Amniotic epithelial cell (primary cell): ENCODE results near the gene XIST.
"Not testable (repeated sequence)": the region's sequence is repeated elsewhere in the genome, so short reads cannot be mapped to it uniquely, and the experiment has no call there.

ENCODE experiments used
- DNase-seq: peaks from one replicate; pipeline ENCODE4 v3.0.0-alpha.2; 2010; ENCODE audit warnings: low read depth

The XIST gene

DNA sequence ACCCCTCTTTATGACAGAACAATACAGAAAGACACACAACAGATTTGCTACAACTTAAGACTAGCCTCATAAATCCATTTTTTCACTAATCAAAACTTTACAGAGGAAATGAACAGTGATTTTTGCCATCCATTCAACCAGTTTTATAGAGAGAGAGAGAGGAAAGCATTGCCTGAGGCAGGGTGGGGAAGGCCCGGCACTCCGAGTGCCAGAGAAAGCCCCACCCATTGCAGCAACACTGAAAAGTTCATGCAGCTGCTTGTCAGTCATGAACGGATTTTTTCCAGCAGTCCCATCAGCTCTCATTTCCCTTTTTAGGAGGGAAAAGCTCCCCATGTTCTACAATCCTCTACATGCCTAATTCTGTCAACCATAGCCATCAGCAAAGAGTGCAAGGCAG, 52.6 kb downstream of the XIST start:
- DNase-seq: no peak

DNA sequence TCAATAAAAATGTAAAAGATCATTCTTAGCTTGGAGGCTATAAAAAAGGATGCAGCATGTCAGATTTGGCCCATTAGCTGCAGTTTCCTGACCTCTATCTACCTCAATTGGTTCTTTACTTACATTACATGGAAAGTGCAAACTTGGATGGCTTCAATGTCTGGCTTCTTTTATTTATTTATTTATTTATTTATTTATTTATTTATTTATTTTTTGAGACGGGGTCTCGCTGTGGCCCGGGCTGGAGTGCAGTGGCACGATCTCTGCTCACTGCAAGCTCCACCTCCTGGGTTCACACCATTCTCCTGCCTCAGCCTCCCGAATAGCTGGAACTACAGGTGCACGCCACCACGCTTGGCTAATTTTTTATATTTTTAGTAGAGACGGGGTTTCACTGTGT, 60.0 kb downstream of the XIST start:
- DNase-seq: not testable (repeated sequence)

- DNase-seq: no peak
Observed at GRCh38 chrX:73785493-73785892, 67.0 kb downstream of the XIST start.
